ENCODE data around the gene FBXO21.
"Not testable (repeated sequence)": the region's sequence is repeated elsewhere in the genome, so short reads cannot be mapped to it uniquely, and the experiment has no call there.

The FBXO21 gene

DNA sequence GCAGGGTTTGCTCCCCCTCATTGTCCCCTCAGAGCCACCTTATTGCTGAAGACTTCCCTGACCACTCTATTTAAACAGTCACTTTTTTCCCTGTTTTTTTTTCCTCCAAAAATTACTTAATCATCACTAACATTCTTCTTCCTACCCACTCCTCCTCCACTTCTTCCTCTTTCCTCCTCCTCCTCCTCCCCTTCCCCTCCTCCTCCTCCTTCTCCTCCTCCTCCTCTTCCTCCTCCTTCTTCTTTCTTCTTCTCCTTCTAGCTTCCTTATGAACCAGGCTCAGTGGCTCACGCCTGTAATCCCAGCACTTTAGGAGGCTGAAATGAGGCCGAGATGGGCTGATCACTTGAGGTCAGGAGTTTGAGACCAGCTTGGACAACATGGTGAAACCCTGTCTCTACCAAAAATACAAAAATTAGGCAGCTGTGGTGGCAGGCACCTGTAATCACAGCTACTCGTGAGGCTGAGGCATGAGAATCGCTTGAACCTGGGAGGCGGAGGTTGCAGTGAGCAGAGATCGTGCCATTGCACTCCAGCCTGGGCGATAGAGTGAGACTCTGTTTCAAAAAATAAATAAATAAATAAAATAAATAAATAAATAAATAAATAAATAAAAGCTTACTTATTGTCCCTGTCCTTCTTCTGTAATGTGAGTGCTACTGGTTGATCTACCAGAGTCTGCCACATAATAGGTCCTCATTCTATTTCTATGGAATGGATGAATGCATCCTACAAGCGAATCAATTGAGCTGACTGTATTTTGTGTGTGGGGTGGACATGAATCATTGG lies 9.9 kb upstream of the FBXO21 start:
- not testable (repeated sequence) for DNase-seq

DNA sequence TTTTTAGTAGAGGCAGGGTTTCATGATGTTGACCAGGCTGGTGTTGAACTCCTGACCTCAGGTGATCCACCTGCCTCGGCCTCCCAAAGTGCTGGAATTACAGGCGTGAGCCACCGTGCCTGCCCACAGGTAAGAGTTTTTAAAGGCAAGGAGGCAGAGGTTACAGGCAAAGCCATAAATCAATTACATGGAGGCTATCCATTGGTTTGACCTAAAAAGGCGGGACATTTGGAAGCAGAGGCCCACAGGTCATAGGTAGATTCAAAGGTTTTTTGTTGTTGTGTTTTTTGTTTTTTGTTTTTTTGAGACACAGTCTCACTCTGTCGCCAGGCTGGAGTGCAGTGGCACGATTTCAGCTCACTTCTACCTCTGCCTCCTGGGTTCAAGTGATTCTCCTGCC lies 6.1 kb upstream of the FBXO21 start:
- DNase-seq: not testable (repeated sequence)

DNA sequence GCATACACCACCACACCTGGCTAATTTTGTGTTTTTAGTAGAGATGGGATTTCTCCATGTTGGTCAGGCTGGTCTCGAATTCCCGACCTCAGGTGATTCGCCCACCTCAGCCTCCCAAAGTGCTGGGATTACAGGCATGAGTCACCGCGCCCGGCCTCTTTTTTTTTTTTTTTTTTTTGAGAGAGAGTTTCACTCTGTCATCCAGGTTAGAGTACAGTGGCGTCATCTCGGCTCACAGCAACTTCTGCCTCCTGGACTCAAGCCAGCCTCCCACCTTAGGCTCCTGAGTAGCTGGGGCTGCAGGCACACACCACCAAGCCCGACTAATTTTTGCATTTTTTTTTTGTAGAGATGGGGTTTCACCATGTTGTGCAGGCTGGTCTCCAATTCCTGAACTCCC lies 4.8 kb upstream of the FBXO21 start:
- DNase-seq: not testable (repeated sequence)

DNA sequence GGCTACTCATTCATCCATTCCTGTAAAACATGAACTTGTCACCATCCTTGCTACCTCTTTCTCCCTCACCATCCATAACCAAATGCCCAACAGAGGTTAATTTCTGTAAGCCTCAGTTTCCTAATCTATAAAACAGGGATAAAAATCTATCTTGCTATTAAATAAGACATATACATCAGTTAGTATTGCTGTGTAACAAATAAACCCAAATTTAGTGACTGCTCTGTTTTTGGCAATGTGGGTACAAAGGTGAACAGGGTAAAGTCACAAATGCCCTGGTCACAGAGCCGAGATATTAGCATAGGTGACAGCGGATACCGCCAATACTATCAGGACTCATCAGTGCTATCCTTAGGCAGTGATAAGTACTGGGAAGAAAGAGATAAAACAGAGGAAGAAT lies 3.6 kb upstream of the FBXO21 start:
- no peak for DNase-seq

DNA sequence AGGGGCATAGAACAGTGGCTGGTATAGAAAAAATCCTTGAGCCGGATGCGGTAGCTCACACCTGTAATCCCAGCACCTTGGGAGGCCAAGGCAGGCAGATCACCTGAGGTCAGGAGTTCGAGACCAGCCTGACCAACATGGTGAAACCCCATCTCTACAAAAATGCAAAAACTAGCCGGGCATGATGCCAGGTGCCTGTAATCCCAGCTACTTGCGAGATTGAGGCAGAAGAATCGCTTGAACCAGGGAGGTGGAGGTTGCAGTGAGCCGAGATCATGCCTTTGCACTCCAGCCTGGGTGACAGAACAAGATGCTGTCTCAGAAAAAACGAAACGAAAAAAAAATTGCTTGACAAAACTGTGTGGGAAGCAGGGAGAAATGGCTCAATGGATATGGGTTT lies 2.3 kb upstream of the FBXO21 start:
- not testable (repeated sequence) for DNase-seq

DNA sequence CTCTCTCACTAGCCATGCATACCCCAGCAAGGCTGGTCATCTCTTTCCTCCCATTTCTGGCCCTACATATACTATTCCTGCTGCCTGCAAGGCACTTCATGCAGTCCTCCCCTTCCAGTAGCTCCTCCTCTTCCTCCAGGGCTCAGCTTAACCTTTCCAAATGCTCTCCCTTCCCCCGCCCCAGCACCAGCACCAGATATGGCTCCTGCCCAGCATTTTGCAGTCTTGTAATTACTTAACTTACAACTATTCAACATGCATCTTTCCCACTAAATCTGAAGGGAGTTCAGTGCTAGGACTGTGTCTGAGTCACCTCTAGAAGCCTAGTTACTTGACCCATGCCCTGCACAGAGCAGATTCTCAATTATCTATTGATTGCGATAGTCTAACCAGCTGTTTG lies 1.8 kb upstream of the FBXO21 start:
- DNase-seq: no peak

DNA sequence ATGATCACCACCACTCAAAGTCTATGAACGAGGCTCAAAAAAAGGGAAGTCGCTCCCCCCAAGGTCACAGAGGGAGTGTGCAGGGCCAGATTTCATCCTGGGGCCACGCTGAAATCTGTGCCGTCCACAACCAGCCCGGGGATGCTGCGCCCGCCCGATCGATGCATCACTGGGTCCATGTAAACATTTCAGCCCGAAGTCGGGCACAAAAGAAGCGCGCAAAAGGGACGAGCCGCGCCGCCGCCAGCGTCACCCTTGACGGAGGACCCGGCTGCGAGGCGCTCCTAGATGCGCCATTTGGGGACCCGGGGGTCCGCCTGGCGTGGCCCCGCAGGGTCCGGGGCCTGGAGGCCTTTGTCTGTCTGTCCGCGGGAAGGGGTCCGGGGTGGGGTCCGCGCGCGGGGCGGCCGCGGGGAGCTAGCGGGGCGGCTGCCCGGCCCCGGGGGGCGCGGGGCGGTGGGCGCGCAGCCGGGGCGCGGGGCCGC lies 503 bp downstream of the FBXO21 start:
- DNase-seq: peak; percentile 49

DNA sequence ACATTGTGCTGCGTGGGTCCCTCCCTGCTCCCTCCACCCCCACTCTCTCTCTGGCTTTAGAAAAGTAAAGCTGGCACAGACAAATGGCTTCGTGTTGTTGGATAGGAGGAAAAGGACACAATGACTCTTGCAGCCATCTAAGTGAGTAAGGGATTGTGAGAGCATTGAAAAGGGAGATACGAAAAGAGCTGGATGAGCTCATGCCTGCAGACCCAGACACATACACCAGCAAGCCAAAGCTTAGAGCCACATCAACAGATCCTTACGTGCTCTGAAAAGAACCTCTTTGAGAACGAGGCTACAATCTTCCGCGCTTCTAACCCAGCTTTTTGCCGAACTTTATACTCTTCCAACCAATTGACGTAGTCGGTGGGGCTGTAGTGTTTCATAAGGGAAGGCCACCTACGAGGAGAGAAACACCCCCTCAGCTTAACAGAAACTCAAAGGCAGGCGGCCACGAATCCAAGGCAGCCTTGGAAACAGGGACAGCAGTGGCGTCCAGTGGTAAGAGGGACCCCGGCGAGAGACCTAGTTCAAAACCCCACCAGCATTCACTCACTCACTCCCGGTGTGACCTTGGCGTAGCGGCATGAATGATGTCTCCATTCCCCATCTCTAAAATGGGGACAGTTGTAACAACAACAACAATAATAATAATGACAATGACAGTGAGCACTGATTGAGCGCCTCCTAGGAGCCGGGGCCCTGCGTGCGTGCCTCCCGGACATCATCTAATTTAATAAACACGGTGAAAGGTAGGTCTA lies 1.1 kb downstream of the FBXO21 start:
- DNase-seq: peak; percentile 43

DNA sequence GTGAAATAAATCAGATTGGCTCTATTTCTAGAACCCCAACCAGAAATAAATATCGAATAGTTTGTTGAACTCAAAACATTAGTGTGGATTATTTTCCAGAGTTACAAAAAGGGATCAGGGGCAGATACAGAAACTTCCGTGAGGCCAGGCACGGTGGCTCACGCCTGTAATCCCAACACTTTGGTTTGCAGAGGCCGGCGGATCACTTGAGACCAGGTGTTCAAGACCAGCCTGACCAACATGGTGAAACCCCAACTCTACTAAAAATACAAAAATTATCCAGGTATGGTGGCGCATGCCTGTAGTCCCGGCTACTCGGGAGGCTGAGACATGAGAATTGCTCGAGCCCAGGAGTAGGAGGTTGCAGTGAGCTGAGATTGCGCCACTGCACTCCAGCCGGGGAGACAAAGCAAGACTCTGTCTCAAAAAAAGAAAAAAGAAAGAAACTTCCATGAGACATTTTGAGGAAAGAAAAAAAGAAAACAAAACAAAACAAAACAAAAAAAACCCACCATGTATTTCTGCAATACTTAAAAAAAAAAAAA lies 2.1 kb downstream of the FBXO21 start:
- no peak for DNase-seq

DNA sequence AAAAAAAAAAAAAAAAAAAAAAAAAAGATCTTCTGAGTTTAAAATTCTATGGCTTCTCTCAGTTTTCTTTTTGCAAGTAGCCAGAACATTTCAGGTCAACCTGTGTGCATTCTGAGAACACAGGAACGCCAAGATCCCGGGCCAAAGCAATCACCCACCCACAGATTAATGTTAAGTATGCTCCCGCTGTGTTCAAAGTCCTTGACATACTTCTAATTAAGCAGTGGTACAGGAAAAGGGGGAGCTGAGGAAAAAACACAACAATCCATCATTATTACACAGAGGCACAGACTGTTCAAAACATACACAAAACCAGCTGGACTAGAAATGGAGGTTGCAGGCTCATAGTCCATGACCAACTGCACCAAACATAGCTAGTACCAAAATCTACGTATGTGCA lies 2.8 kb downstream of the FBXO21 start:
- no peak for DNase-seq

DNA sequence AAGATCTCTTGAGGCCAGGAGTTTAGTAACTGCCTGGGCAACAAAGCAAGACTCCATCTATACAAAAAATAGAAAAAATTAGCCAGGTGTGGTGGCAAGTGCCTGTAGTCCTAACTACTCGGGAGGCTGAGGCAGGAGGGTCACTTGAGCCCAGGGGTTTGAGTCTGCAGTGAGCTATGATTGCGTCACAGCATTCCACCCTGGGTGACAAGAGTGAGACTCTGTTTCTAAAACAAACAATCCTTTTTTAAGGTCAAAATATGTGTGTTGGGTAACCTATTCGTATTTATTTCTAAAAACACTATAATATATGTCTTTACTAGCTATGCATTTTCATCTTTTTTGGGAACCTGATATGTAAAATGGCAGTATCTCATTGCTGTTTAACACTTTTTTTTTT lies 7.4 kb downstream of the FBXO21 start:
- no peak for DNase-seq

DNA sequence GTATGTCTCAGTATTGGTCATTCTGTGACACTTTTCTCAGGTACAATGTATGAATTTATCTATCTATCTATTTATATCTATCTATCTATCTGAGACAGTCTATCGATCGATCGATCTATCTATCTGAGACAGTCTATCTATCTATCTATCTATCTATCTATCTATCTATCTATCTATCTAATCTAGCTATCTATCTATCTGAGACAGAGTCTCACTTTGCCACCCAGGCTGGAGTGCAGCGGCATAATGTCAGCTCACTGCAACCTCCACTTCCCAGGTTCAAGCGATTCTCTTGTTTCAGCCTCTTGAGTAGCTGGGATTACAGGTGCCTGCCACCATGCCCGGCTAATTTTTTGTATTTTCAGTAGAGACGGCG lies 8.8 kb downstream of the FBXO21 start:
- not testable (repeated sequence) for DNase-seq

DNA sequence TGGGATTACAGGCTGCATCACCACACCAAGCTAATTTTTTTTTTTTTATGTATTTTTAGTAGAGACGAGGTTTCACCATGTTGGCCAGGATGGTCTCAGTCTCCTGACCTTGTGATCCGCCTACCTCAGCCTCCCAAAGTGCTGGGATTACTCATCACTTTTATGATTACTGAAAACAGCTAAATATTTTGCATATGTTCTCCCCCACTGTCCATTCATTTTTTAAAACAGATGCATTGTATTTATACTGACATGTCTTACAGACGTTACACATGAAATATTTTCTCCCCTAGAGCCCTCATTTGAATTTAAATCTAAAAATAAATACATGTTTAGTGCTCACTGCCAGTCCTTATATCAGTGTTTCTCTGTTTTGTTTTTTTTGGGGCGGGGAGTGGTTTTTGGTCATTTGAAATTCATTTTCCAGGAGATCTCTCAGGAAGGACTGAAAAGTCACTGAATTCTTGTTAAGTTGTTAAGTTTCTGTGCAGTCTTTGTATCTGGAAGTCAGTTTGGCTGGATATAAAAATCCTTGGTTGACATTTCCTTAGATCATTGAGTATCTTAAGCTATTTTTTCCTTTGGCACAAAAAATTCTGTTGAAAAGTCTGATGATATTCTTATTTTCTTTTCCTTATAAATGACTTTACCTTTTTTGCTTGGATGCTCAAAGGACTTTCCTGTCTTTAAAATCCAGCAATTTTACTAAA lies 9.4 kb downstream of the FBXO21 start:
- no peak for DNase-seq

DNA sequence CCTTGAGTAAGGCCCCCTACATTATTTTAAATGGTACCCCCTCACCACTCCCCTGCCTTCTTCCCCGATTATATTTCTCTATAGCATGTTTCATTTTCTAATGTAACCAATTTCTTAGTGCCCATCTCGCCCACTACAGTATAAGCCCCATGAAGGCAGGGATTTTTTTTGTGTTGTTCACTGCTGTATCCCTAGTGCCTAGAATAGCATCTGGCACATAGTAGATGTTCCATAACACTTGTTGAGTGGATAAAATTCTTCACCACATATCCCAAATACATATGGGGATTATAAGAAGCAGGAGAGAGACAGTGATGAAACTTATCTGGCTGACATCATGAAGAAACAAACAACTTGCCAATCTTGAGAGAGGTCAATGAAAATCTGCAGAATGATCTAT lies 11.5 kb downstream of the FBXO21 start:
- DNase-seq: no peak

DNA sequence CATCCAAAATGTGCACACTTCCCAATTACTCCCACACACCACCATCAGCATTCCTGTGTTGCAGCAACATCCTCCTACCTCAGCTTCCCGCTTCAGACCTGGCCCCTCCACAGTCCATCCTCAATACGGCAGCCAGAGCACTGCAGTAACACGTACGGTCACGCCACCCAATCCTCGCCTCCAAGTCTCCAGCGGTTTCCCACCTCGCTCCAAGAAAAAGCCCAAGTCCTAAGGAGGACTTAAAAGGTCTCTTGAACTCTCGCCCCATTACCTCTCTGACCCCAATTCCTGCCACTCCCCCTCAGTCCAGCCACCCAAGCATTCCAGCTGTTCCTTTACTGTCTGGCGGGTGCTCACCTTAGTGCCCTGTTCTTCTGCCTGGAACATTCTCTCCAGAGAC lies 12.0 kb downstream of the FBXO21 start:
- no peak for DNase-seq

DNA sequence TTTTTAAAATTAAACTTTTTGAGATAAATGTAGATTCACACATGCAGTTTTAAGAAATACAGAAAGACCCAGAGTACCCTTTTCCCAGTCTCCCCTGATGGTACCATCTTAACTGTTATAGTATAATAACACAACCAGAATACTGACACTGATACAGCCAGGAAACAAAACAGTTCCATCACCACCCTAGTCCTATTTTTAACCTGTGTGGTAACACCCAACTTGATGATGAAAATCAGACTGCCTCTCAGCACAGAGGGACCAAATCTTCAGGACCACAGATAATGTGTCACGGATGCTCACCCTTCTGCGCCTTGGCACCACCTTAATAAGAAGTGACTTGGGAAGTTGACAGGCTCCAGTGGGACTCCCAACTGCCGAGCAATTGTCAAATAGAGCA lies 18.1 kb downstream of the FBXO21 start:
- DNase-seq: no peak

DNA sequence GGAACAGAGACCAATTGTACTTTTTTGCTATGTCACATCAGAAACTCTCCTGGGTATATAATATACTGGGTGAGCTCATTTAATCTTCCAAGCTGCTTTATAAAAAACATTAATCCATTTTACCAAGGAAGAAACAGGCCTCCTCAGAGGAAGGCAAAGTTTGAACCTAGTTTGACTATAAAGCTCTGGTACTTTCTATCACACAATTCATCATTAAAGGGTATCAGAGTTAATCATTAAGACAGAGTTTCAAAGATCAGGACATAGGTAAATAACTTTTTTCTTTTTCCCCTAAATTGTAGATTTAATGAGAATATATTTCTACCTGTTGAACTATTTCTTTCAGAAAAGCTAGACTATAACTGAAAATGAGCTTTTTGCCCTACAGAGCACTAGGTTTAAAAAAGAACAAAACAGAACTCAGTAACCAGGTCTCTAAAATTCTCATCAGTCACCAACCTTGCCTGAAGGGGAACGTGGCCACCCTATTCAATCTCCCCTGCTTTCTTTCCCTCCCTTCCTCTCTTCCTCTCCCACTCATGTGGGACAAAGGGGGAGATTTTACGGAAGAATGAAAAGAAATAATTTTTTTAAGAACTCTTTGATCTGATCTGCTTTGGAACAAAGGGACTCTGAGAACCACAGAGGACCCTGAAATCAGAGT lies 18.6 kb downstream of the FBXO21 start:
- no peak for DNase-seq

DNA sequence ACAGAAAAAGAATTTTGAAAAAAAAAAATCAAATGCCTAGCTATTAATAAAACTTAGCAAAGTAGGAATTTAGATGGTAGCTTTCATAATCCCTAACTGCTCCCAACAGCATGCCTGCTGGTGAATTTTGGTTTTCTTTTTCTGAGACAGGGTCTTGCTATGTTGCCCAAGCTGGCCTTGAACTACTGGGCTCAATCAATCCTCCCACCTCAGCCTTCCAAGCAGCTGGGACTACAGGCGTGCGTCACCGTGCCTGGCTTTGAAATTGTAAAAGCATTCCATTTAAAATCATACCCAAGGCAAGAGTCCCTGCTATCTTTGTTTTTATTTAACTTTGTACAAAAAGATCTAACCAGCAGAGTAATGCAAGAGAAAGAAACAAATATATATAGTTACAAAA lies 20.7 kb downstream of the FBXO21 start:
- no peak for DNase-seq

DNA sequence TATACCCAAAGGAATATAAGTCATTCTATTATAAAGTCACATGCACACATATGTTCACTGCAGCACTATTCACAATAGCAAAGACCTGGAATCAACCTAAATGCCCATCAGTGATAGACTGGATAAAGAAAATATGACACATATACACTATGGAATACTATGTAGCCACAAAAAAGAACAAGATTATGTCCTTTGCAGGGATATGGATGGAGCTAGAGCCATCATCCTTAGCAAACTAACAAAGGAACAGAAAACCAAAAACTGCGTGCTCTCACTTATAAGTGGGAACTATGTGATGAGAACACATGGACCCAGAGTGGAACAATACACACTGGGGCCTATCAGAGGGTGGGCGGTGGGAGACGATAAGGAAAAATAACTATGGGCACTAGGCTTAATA lies 21.3 kb downstream of the FBXO21 start:
- no peak for DNase-seq

DNA sequence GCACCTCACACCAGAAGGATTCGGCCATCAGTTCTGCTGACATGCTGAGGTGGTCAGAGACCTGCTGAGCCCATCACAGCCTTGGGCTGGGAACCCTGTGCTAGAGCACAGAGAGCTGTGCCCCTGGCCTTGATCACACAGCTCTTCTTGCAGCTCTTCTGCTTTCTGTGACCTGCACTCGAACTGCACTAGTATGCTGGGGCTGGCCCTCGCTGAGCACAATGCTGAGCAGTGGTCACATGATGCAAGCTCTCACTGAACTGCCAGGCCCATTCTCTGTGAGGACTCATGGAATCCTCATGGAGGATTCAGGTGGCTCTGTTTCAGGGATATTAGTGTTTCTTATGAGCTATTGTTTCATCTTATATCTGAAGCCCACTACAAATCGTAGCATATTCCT lies 22.5 kb downstream of the FBXO21 start:
- DNase-seq: no peak

DNA sequence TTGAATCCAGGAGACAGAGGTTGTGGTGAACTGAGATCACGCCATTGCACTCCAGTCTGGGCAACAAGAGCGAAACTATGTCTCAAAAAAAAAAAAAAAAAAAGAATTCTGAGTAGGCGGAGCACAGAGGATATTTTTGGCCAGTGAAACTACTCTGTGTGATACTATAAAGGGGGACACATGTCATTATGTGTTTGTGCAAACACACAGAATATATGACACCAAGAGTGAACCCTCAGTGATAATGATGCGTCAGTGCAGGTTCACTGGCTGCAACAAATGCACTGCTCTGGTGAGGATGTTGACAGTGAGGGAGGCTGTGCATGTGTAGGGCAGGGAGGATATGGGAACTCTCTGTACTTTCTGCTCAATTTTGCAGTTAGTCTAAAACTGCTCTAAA lies 24.2 kb downstream of the FBXO21 start:
- no peak for DNase-seq

DNA sequence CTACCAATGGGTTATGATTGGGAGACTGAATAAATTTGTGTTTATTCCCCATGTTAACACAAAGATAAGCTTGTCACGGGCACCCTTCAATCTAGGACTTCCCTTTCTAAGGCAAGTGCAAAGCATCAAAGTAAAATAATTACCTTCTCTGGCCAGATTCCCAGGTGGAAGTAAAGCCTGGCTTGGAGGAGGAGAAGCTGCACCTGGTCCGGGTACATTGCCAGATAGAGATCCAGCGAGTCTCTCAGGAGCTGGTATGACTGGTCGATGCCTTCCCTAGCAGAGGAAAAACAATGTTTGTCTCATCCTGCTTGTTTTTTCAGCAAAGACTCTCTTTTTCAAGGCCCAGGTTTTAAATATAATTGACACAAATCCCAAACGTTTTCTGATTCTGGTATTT lies 24.9 kb downstream of the FBXO21 start:
- no peak for DNase-seq

DNA sequence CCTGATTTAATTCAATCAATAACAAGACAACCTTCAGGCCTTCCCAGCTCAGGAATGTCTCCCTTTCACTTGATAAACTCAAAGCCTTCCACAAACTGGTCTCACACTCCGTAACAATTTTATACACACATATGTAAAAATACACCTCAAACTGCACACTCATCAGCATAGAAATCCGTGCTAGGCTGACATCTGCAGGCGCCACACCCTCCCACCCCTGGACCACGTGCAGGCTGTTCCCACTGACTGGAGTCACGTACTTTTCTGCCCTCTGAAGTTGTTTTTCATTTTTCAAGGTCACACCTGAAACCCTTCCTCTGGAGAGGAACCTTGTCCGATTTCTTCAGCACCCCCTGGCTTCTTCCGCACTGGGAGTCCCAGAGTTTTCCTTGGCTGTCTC lies 27.6 kb downstream of the FBXO21 start:
- no peak for DNase-seq

All from right hindlimb (tissue), 1 donor.